Measurements from ENCODE around the gene MYBPC3.
A peak's percentile ranks its signal among the peaks of the same experiment; 100 is the strongest.

MYBPC3 gene

GRCh38 chr11:47383071-47383470 lies 30.6 kb upstream of the MYBPC3 start:
- no peak for DNase-seq

GRCh38 chr11:47380078-47380477 lies 27.6 kb upstream of the MYBPC3 start:
- no peak for DNase-seq

DNA sequence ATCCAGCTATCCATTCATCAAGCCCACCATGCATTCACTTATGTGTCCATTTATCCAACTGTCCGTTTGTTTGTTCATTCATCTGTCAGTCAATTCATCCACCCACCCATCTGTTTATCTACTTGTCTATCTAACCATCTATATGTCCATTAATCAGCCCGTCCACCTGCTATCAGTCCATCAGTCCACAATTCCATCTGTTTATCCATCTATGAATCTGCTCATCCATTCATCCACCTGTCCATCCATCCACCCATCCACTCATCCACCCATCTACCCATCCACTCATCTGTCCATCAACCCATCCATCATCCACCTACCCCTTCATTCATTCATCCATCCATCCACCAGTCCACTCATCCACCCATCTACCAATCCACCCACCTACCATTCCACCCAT lies 26.8 kb upstream of the MYBPC3 start:
- no peak for DNase-seq

- no peak for DNase-seq
These were observed 26.3 kb upstream of the MYBPC3 start for GRCh38 chr11:47378836-47379170.

DNA sequence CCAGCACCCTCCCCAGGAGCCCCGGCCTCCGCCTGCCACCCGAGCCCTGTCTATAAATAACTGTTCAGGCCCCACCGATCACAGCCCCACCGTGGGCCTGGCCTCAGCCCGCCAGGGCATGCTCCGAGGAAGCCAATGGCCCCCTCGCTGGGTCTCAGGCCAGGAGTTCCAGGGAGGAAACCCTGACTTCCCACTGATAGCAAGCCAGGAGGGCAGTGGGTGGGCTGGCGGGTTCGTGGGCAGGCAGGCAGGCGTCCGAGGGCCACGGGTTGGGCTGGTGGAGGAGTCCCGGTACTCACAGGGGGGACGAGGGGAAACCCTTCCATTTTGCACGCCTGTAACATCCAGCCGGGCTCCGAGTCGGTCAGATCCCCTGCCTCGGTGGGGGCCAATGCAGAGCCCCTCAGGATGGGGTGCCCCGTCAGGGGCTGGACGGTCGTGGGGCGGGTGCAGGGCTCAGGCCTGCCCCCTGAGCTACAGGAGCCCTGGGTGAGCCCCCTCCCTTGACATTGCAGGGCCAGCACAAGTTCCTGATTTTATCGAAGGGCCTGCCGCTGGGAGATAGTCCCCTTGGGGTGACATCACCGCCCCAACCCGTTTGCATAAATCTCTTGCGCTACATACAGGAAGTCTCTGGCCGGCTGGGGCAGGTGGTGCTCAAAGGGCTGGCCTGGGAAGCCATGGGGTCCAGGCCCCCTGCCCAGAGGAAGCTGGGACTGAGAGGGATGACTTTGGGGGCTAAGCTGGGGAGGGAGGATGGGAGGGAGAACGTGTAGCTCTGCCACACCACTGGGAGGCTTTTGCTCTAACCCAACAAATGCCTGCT lies 25.7 kb upstream of the MYBPC3 start, which contains the start of gene SPI1:
SPI1 (minus strand) TSS at position 538 of the 826 bp plus-strand sequence; CDS start at position 344, 194 bp downstream.
- DNase-seq, result no peak

DNA sequence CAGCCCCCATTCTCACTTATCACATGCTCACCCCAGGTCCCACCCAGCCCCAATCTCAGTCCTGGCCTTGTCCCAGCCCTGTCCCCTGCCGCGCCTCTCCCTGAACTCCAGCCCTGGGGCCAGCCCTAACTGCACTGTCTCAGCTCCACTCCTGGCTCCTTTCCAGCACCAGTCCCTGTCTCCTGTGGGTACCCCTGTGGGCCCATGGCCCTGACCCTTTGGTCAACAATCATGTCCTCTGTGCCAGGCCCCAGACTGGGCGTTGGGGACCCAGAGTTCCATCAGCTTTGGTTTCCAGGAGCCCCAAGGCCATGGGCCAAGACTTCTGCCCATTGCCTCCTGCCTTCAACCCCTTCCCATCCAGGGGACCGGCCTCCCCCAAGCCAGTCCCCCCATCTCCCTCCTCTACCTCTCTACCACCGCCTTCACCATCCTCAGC lies 25.1 kb upstream of the MYBPC3 start:
- DNase-seq, result no peak

GRCh38 chr11:47376525-47377371 lies 24.2 kb upstream of the MYBPC3 start:
- no peak for DNase-seq

DNA sequence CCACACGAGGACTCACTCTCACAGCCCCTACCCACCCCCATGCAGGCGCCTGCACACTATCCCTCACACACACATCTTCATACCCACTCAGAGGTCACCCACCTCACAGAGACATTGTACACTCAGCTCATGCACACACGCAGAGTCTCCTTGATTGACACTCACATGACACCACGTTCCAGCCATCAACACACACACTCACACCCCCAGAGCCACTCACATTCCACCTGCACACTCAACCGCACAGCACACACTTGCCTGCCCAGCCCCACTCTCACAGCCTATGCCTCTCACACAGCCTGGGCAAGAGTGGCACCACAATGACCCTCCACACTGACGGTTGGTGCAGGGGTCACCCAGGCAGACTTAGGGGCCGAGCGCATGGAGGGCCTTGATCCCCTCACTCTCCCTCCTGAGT lies 23.6 kb upstream of the MYBPC3 start:
- no peak for DNase-seq

- DNase-seq, result no peak
These were observed 23.1 kb upstream of the MYBPC3 start for GRCh38 chr11:47375546-47376085.

GRCh38 chr11:47375020-47375419 lies 22.5 kb upstream of the MYBPC3 start:
- DNase-seq, result no peak

DNA sequence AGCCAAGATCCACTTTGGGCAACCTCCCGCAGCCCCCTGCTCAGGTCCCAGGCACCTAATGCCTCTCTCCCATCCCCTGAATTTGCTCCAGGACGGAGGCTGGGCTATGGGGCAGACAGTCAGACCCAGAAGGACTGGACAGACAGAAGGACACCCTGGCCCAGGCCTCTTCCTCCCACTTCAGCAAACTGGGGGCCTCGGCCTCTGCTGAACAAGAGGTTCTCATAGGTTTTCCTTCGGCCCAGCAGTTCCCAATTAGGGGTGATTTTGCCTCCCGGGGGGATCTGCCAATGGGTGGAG lies 22.2 kb upstream of the MYBPC3 start:
- no peak for DNase-seq

DNA sequence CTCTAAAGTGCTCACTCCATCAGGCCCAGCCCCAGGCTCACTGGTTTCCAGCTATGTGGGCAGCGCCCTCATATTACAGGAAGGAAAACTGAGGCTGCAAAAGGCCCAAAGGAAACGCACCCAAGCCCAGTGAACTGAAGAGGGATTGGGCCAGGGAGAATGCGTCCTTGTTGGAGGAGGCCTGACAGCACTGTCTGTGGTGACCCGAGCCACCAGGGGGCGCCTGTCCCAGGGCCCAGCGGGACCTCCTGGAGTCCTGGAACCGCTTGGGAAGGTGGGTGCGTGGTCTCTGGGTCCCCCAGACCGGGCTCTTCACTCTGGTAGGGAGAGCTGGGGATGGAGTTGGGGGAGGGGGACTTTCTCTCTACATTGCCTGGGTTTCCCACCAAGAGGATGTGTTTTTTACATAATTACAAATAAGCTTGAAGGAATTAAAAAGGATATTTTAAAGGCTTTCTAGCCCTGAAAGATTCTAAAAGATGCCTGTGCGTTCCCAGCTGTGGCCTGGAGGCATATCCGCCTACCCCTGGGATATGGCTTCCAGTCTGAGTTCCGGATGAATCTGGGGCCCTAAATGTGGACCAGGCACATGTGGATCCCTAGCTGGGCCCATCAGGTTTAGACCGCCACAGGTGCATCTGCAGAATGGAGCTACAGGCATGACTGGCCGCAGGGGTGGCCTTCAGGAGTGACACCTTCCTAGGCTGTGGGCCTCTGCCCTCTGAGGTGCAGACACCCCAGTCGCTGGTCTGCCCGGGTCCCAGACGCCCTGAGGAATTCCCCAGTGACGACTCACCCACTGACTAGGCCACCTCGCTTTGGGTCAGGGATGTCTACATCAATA lies 21.6 kb upstream of the MYBPC3 start:
- DNase-seq, result peak; percentile 95

DNA sequence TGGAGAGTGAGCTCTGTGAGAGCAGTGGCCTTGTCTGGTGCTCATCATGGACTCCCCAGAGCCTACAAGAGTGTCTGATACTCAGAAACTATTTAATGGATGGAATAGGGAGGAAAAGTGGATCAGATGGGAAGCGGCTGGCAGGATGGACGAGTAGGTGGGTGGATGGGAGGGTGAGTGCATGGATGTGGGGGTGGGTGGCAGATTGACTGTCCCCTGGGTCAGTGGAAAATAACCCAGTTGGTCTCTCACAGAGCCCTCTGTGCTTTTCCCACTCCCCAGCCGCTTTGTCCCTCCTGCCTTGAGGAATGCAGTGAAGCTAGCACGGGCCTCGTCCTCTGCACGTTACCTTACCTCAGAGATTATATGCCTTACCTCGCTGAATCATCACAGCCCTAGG lies 19.9 kb upstream of the MYBPC3 start:
- no peak for DNase-seq

GRCh38 chr11:47369676-47370075 lies 17.2 kb upstream of the MYBPC3 start:
- no peak for DNase-seq

DNA sequence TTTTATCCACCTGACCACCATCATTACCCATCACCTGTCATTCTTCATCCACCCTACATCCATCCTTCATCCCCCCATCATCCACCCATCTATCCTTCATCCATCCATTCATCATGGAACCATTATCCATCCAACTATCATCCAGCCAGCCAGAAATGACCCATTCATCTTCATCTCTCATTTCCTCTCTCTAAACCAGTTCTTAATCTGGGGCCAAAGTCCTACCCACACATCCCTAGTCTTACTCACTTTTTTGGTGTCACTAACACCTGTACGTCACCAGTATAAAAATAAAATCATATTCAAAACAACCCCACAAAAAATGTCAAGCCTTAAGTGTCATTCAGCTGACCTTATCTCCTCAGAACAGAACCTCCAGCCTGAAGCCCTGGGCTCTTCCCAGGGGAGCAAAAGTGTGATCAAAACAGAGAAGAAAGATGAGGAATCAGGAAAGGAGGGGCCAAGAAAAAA lies 13.6 kb upstream of the MYBPC3 start:
- no peak for DNase-seq

DNA sequence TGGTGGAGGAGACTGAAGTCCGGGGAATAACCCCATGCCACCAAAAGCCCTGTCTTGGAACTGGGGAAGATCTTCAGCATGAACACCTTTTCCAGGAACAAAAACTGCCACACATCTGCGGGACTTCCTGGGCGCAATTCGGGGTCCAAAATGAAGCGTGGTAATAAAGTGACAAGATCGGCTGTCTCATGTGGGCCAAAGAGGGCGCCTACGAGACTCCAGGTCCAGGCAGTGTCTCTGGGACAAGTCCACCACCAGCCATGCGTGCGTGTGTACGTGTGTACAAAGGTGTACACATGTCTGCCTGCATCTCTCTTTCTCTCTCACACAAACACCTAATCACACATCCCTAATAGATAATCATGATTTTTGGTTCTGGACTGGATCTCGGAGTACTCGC lies 8.9 kb upstream of the MYBPC3 start:
- no peak for DNase-seq

- no peak for DNase-seq
These were observed 7.8 kb upstream of the MYBPC3 start for GRCh38 chr11:47360341-47360740.

DNA sequence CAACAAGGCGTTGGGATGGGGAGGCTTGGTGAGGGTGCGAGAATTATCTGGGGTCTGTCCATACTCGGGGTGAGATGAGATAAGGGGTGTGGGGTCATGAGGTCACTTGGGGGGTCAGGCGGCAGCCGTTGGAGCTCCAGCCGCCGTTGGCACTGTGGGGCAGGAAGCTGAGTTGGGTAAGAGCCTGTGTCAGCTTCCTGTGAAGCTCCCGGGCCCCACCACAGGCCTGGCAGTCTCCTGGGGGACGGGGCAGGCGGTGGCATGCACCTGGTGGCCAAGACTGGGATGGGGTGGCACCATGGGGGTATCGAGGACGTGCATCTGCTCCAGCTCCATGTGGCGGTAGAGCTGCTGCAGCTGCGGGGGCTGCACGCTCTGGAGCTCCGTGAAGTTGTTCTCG lies 7.1 kb upstream of the MYBPC3 start:
- DNase-seq, result peak; percentile 31

GRCh38 chr11:47359162-47359561 lies 6.7 kb upstream of the MYBPC3 start:
- no peak for DNase-seq

DNA sequence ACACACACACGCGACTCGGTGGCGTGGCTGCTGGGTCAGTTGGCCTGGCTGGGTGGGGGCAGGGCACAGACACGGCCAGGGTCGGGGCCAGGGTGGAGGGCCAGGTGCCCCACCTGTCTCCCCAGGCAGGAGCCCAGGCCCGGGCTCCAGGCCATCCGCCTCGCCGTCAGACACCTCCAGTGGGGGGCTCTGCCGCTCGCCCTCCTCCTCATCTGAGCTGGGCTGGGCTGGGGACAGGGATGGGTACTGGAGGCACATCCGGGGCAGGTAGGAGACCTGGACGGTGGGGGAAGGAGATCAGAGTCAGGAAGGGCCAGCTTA lies 6.2 kb upstream of the MYBPC3 start:
- DNase-seq, result no peak

DNA sequence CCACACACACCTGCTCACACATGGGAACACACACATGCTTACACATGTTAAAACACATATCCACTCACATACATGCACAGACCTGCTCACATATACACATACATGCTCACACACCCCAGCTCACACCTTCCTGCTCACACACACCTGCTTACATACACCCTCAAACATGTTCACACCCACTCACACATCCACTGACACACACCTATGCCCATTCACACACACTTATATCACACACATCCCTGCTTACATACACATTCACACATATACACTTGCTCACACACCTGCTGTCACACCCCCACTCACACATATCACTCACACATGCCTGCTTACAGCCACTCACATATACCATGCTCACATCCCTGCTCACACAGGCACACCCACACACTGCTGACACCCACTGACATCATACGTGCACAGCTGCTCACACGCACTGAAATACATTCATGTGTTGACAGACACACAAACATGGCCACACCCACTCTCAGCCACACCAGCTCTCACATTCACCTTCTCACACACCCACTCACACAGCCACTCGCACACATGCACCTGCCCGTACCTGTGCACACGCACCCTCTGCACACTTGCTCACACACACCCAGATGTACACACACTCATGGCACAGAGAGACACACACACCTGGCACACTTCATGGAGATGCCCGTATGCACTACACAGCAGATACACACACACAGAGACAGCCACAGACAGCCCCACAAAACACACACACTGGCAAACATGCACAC lies 5.7 kb upstream of the MYBPC3 start:
- DNase-seq, result no peak

DNA sequence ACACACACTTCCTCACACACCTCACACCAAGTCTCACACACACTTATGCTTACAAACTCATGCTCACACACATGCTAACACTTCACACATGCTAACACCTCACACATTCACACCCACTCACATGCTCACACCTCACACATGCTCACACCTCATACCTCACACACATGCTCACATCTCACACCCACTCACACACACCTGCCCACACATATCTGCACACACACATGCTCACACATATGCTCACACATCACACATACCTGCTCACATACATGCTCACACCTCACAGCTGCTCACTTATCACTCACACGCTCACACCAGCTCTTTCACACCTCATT lies 4.5 kb upstream of the MYBPC3 start:
- DNase-seq, result no peak
